ENCODE results near the gene FILIP1L.

FILIP1L gene

DNA sequence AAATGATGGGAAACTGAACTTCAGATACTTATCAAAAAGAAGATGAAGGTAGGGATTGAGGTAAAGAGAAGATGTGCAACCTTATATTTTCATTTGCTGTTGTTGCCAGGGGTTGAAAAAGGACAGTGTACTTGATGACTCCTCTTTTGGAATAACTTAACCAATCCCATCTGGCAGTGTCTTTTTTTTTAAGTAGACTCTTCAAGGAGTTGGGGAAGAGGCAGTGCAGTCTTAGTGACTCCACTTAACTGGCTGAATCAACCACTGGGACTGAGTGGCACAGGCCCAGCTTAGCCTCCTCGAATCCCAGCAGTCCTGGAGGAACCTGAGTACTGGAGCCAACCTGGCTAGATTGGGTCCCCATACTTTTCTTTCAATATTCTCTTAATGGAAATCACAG lies 27.3 kb upstream of the FILIP1L start:
- no peak overlapping the region for H3K4me3 ChIP-seq (ENCODE audit: low read length)
- no peak for TF ChIP-seq ZNF274 (IDR thresholded peaks at IDR 0.05; ENCODE audit: low read depth, low read length)

DNA sequence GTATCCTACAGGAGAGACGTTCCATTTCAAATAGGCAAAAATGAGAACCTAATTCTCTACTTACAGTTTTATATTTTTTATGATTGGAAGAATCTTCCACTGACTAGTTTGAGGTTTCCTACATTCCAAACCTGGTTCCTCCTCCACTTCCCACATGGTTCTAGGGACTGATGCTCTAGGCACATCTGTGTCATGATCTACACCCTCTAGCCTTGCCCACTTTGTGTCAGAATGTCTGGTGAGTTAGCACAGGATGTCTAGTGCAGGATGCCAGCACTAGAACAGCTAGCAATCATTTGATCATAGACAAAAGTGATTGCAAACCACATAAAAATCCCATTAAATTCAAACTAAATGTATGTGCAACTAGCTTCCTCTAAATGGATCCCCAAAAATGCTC lies 26.7 kb upstream of the FILIP1L start:
- TF ChIP-seq ZNF274 (IDR thresholded peaks at IDR 0.05; ENCODE audit: low read depth, low read length): no peak
- H3K4me3 ChIP-seq (ENCODE audit: low read length): no peak overlapping the region

DNA sequence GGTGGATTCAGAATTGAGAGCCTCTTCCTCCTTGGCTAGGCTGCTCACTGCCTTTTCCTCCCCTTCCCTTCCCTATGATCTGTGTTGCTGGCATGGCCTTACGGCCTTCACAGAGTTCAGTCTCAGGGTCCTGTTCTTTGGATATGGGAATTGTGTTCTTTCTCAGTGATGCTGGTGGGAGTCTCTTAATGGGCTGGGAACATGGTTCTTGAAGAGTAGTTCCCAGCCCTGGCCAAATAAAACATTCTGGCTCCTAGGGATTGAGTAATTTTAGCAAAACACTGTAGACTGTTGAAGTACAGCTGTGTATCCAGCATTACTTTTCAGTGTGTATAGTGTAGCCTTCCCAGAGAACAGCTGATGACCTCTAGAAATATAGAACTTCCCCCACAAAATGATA lies 22.6 kb upstream of the FILIP1L start:
- TF ChIP-seq ZNF274 (IDR thresholded peaks at IDR 0.05; ENCODE audit: low read depth, low read length): no peak
- H3K4me3 ChIP-seq (ENCODE audit: low read length): no peak overlapping the region

DNA sequence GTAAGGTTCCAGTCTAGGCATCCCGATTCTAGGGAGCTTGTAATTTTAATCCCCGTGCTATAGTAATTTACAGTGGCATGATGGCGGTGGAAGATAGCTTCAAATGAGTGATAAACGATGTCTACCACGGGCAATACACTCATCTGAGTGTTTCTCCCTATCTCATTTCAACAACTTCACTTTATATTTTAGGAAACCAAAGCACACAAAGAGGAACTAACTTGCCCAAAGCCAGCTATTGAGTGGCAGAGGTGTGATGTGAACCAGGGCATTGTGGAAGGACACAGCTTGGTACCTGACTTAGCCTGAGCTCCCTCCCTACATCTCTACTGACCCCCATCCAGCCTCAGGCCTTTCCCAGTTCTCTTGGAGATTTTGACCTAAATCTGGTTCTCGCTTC lies 16.9 kb upstream of the FILIP1L start:
- TF ChIP-seq ZNF274 (IDR thresholded peaks at IDR 0.05; ENCODE audit: low read depth, low read length): no peak
- H3K4me3 ChIP-seq (ENCODE audit: low read length): no peak overlapping the region

DNA sequence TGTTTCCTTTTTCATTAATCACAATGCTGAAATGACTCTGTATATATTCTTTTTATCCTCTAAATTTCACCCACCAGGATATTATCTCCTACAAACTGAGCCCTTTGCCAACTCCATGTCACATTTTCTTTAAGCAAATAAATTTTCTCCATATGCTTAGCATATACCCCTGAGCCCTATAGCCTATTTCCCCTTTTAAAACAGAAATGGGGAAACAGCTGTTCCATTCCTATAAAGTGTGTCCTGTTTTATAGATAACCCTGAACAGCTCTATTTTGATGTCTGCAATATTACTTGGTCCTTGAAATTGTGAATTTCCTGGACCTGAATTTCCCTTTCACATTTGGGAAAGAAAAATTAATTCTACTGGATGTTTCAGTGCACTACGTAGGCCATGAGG lies 15.6 kb upstream of the FILIP1L start:
- TF ChIP-seq ZNF274 (IDR thresholded peaks at IDR 0.05; ENCODE audit: low read depth, low read length): no peak
- H3K4me3 ChIP-seq (ENCODE audit: low read length): no peak overlapping the region

DNA sequence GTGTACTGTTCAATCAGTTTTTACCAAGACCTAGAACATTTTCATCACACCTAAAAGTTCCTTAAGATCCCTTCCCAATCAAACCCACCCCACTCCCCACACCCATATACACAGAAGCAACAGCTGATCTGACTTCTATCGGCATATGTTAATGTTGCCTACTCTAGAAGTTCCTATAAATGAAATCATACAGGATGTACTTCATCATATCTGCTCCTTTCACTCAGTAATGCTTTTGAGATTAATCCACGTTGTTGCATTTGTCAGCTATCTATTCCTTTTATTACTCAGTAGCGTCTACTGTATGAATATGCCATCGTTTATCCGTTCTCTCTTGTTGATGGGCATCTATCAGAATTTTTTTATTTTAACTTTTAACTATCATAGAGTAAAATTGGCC lies 14.3 kb upstream of the FILIP1L start:
- no peak overlapping the region for H3K4me3 ChIP-seq (ENCODE audit: low read length)
- no peak for TF ChIP-seq ZNF274 (IDR thresholded peaks at IDR 0.05; ENCODE audit: low read depth, low read length)

DNA sequence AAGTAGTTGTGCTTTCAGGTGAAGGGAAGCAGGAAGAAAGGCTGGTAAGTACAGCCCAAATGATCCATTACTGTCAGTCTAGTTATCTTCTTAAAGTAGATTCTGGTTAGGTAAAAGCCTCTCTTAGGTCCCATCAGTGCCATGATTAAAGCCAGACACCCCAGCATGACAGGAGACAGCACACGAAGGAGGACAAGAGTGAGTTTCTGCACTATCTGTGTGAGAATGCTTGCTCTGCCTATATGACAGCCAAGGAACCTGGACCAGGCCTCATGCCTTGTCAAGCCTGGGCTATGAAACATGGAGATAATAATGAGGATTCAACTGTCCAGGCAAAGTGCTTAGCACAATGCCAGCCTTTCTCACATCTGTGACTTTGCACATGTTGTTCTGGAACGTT lies 13.5 kb upstream of the FILIP1L start:
- TF ChIP-seq ZNF274 (IDR thresholded peaks at IDR 0.05; ENCODE audit: low read depth, low read length): no peak
- H3K4me3 ChIP-seq (ENCODE audit: low read length): no peak overlapping the region

DNA sequence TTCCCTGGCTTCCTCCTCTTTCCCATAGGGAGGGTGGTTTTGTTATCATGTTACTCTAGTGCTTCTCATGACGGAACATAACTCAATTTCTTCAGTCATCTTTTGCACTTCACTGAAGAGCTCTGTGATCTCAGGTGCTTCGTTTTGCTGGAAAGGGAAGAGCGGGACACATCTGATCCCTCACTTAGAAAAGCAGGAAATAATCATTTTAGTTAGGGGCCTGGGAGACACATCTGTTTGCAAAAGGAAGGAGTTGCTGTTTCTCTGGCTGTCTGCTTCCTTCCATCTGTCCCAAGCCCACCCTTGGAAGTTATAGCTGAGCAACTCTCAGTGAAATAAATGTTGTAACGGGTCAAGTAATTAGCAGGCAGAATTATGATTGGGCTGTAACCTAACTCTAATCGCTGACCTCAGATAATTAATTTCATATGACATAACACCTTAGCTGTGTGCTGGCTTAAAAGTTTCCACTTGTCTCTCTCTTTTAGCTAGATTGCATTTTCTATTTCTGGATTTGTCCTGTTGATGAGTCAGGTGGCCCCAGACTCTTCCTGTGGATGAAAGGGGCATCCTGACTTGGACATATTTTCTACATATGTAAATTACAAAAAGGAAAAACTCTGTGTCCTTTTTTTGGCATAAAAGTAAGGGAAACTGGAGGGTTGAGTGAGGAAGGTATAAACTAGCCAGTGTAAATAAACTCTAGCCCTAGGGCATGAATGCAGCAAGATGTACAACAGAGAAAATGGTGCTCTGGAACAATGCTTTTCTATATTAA lies 11.0 kb upstream of the FILIP1L start:
- no peak overlapping the region for H3K4me3 ChIP-seq (ENCODE audit: low read length)
- no peak for TF ChIP-seq ZNF274 (IDR thresholded peaks at IDR 0.05; ENCODE audit: low read depth, low read length)

DNA sequence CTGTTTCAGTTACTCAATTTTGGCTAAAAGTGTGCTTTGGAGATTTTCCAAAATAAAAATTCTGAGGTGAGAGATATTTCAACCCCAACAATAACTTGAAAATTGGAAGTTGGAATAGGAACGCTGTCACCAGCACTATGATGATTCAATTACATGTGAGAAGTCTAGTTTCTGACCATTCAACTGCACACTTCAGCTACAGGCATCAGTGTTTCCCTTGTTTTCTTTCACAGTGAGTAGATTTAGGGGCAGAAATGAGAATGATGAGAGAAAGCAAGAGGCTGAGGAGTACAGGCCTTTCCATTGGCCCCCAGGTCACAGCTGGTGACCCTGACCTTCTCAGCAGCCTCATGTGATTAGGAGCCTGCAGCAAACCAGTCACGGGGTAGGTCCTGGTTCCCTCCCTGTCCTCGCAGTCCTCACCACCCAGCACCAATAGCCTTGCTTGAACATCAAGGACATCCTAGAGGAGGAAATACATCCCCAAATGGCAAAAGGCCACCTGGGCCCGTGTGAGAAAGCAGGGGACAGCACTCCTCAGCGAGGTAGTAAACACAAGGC lies 10.0 kb upstream of the FILIP1L start:
- no peak overlapping the region for H3K4me3 ChIP-seq (ENCODE audit: low read length)
- TF ChIP-seq ZNF274 (IDR thresholded peaks at IDR 0.05; ENCODE audit: low read depth, low read length): no peak

DNA sequence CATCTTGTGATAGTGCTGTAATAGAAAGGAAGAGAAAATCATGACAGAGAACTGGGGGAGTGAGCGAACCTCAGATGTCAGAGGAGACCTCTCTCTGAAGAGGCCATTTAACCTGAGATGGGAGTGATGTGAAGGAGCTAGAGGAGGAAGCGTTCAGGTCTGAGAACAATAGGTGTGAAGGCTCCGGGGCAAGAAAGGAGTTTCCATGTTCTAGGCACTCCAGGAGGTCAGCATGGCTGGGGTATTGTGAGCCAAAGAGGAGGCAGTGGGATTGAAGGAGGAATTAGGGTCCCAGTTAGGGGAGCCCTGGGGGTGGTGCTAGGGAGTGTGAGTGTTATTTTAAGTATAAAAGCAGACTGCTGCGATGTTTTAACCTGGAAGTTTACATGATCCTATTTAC lies 8.8 kb upstream of the FILIP1L start:
- no peak overlapping the region for H3K4me3 ChIP-seq (ENCODE audit: low read length)

DNA sequence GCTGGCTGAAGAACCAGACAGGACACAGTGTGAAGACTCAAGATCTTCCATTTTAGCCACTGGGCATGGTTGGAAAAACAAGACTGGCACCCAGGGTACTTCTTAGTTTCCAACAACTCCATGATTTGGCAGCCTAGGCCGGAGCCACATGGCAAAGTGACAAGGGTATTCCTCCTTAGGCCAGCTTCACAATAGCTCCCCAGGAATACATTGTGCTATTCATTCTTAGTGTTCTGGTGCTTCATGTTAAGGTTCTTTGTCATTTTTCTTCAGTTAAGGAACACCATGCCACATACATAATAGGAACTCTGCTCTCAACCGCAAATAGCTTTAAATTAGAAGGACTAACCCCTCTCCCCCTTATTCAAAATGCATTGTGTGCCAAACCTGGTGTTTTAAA lies 8.0 kb upstream of the FILIP1L start:
- H3K4me3 ChIP-seq (ENCODE audit: low read length): no peak overlapping the region
- no peak for TF ChIP-seq ZNF274 (IDR thresholded peaks at IDR 0.05; ENCODE audit: low read depth, low read length)

More for the DNA sequence above, 8.8 kb upstream of the FILIP1L start:
- TF ChIP-seq ZNF274 (IDR thresholded peaks at IDR 0.05; ENCODE audit: low read depth, low read length): no peak

DNA sequence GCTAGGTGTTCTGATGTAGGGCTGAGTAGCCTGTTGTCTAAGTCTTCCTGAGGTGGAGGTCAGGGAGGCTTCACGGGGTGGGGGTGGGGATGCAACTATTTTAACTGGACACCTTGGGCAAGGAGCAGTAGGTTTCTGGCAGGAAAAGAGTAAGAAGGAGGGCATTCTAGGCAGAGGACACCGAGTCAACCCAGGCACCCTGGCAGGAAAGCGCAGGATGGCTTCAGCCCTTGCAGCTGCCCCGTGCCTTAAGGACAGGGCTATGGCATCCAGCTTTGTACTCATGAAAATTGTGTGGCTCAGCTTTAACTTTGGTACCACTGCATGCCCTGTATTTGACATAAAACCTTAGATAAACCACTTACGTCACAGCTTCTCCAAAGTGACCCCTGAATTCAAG lies 6.4 kb upstream of the FILIP1L start:
- no peak for TF ChIP-seq ZNF274 (IDR thresholded peaks at IDR 0.05; ENCODE audit: low read depth, low read length)
- H3K4me3 ChIP-seq (ENCODE audit: low read length): no peak overlapping the region

DNA sequence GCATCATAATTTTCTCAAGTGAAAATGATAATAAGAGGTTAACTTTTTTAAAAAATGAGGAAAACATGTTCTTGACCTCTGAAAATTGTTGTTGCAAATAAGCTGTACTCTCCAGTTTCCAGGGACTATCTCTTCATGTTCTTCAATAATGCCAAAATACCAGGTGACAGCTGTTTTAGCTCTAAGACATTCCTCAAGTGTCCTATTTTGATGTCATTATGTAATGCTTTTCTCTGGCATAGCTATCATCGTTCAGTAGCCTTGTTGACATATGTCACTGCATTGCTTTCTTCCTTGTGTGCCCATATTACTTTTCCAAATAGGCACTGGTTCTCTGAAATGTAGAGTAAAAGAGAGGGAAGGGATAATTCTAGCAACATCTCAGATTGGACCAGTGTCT lies 5.7 kb upstream of the FILIP1L start:
- no peak for TF ChIP-seq ZNF274 (IDR thresholded peaks at IDR 0.05; ENCODE audit: low read depth, low read length)
- H3K4me3 ChIP-seq (ENCODE audit: low read length): no peak overlapping the region

DNA sequence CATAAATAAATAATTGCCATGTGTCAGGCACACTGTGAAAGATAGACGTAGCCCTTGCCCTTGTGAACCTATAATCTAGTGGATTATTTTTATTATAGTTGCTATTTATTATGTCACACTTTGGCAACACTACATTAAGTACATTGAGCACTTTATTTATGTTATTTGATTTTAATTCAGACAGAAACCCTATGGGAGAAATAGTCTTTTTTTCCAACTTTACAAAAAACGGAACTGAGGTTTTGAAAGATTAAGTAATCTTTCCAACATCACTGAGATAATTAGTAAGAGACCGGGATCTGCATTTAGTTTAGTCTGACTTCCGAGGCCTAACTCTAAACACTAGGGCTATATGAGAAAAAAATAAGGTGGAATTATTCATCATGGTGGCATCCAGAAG lies 2.8 kb upstream of the FILIP1L start:
- H3K4me3 ChIP-seq (ENCODE audit: low read length): no peak overlapping the region
- no peak for TF ChIP-seq ZNF274 (IDR thresholded peaks at IDR 0.05; ENCODE audit: low read depth, low read length)

DNA sequence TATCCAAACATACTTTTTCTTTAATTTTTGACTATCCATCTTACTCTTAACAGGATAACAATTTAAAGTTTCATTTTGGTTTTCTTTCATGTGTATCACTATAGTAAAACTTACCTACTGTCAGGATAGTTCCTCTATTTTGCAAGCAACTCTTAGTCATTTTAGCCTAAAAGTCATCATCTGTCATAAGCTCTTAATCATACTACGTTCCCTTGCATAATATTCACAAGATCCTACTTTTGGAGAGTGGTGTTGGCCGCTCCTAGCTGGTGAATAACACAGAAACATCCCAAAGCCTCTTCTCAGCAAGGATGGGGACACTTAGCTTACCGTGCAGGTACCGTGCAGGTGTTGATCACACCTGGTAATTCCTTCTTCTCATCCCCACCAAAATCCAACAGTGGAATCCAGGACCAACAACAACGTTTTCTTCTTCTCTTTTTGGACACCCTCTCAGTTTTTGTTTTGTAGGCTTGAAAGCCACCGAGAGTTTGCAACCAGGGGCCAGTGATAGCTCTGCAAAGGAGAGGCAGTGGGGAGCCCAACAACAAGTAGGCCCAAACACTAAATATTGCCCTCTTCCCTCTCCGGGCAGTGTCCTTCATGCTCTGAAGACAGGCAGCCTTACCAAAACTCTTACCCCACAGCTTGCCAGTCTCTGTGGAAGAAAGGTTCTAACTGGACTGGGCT lies 433 bp downstream of the FILIP1L start:
- TF ChIP-seq ZNF274 (IDR thresholded peaks at IDR 0.05; ENCODE audit: low read depth, low read length): no peak
- H3K4me3 ChIP-seq (ENCODE audit: low read length): no peak overlapping the region
